Fibroblast of peridontal ligament (primary cell): Measurements from ENCODE around the gene OPRL1.

Source experiments
- DNase-seq: peaks from one replicate; pipeline ENCODE4 v3.0.0-alpha.2; 2010; ENCODE audit errors: extremely low read depth

Gene OPRL1

DNA sequence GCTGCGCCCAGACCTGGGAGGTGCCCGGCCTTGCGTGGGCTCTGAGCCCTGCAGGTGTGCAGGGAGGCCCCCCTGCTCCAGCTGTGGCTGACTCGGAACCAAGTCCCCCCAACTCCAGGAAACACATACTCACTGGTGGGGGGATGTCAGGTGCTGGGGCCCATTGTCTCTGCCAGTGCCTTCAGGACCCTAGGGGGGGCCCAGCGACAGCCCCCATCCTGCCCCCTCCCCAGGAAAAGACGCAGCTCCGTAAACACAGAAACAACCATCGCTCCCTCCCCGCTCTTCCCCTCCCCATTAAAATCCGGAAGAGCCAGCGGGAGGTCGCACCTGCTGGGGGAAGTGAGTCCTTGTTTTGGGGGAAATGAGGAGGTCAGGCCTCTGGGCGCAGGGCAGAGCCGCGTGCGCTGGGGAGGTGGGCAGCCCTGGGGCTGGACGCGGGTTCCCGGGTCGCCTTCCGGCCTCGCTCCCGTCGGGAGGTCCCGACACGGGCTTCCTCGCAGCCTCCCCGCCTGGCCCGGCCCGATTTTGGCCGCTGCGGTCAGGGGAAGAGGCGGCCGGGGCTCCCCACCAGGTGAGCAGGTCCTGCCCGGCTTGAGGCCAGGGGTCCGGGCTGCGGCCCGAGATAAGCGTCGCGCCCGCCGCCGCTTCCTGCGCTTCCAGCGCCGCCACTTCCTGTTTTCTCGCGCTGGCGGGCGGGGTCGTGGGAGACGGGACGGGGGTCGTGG, 37.7 kb upstream of the OPRL1 start:
- DNase-seq, result no peak

DNA sequence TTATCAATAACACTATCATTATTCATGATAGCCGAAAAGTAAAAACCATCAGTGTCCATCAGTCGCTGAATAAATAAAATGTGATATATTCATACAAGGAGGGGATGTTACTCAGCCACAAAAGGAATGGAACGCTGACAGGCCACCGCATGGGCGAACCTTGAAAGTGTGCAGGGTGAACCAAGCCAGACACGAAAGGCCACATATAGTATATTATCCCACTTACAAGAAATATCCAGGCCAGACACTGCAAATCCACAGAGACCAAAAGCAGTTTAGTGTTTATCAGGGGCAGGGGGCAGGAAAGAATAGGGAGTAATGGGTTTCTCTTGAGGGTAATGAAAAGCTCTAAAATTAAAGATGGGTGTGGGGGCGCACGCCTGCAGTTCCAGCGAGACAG, 36.1 kb upstream of the OPRL1 start:
- DNase-seq, result no peak

DNA sequence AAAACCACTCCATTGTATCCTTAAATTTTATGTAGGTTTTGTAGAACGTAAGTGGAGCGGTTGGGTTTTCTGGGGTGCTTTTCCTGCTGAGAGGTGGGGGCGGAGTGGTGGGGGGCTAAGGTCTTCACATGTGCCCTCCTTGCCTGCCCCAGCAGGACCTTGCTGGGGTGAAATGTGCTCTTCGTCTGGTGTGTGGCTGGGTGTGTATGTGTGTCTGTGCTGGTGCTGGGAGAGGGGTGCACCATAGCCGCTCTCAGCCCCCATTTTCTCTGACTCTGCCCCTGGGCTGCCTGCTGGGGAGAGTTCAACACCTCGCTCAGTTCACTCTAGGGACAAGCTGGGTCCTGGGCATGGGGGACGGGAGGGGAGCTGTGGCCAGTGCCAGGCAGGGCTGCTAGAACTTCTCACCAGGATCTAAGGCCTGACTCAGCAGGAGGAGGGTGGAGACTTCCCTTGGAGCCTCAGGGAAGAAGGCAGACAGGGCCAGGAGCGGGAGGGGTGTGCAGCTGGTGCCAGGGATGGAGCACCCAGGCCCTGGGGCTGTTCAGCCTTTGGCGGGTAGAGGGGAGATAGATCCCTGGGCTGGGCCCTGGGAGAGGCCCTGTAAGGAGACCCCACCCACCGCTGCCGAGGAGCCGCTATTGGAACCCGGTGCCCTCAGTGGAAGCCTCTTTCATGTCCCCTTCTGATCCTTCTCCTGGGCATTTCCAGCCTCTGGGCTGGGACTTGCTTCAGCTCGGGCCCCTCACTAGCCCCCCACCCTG, 35.2 kb upstream of the OPRL1 start:
- peak; percentile 45 for DNase-seq

DNA sequence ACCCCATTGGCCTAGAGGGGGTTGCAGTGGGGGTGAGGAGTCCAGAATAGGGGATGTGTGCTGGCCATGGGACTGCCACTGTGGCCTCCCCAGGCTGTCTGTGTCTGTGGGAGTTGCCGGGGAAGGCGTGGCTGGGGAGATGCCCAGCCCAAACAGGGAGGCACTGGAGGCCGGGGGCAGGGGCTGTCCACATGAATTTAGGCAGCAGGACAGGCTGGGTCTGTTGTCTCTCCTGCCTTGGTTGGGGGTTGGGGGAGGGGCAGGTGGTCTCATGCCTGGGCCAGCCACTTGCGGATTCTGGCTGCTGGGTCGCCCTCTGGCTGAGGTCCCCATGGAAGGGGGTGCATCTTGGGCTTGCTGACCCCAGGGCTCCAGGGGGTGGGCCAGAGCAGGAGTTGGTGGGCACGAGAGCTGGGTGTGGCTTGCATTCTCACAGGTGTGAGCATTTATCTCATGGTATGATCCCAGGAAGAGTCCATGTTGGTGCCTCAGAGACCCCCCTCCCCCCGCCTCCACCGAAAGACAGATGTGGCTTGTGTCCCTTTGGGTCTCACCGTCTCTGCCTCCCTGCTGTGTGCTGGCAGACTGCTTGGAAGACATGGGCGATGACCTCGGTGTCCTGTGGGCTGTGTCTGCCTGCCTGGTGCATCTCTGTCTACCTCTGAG, 34.4 kb upstream of the OPRL1 start:
- no peak for DNase-seq

DNA sequence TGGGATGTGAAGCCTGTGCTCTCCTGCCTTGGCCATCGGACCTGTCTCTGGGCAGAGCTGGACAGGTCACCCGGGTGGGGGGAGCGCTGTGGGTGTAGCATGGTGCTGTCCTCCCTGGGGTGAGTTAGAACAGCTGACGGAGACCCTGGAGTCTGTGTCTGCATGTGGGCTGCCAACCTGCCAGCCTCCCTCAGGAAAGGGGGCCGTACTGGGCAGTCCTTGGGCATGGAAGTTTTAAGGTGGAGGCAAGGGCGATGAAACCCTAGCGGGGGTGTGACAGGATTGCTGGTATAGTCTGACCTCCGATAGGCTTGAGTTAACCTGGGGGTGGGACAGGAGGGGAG, 32.9 kb upstream of the OPRL1 start:
- no peak for DNase-seq

DNA sequence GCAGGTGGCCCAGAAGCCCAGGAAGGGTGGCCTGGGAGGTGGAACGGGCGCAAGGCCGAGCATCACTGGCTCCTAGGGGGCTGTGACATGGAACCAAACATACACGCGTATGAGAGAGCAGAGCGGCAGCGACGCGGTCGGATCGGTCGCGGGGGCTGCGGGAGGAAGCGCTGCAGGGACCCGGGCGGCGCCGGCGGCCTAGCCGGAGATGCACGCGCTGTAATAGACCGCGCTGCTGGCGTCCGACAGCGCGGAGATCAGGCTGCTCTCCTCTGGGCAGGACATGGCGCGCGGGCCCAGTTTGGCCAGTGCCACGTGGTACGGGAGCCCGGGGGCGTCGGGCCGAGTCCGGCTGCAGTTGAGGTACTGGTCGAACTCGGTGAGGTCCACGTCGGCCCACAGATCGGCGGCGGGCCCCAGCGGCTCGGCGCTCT, 31.9 kb upstream of the OPRL1 start:
- no peak for DNase-seq

DNA sequence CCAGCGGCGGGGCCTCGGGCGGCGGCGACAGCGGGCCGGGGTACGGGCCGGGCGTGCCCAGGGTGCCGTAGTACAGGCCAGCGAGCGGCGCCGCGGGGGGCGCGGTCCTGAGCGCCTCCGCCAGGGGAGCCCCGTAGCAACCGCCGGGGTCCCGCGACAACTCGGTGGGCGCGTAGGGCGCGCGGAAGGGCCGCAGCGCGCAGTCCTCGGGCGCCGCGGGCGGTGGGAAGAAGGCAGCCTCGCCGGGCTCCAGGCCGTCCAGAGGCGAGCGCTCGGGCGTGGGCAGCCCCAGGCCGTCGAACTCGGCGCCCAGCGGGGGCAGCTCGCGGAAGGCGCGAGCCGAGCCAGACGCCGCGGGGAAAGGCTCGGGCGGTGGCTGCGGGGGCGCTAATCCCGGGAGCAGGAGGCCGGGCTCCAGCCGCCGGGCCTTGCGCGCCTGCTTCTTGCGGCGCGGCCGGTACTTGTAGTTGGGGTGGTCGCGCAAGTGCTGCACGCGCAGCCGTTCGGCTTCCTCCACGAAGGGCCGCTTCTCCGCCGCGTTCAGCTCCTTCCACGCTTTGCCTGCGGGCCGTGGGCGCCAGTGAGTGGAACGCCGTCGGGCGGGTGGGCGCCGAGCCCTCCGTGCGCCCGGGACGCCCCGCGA, 31.4 kb upstream of the OPRL1 start:
- no peak for DNase-seq

DNA sequence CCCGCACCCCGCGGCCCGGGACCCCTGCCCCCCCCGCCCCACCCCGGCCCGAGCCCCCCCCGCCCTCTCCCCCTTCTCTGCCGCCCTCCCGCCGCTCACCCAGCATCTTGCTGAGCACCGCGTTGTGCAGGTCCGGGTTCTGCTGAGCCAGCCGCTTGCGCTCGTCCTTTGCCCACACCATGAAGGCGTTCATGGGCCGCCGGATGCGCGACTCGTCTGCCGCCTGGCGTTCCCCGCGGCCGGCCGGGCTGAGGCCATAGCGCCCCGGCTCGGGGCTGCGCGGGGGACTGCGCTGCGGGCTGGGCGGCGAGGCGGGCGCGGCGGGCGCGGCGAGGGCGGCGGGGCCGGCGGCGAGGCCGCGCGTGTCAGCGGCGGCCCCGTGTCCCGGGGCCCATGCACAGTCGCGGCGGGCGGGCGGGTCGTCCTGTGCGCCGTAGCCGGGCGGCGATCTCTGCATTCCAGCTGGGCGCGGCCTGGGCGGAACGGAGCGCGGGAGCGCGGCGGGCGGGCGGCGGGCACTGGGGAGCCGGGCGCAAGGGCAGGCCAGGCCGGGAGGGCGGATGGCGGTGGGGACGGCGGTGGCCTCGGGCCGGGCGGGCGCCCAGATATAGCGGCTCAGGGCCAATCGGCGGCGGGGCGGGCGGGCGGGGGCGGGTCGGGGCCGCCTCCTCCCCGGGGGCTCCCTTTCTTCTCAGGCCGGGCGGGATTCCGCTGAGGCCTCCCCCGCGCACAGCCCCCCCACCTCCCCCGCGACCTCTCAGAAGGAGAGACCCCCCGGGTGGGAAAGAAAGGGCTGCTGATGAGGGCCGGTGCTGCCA, 30.6 kb upstream of the OPRL1 start, which contains the start of gene SOX18:
SOX18 (minus strand) TSS at position 580 of the 818 bp plus-strand sequence; CDS start at position 457, 123 bp downstream.
- no peak for DNase-seq

DNA sequence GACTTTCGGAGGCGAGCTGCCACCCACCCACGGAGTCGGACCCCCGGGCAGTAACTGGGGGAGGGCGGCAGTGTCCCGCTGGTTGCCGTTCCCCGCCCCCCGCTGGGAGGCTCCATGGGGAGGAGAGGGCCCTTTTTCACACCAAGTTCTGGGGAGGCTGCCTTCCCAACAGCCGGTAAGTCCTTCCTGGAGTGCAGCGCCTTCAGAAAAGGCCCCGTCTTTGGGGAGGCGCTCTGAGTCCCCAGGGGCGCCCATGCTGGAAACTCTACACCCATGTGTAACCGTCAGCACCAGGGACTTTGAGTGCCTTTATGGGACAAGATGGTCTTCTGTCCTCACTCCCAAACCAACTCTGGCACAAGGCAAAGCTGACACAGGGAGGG, 30.0 kb upstream of the OPRL1 start:
- no peak for DNase-seq

DNA sequence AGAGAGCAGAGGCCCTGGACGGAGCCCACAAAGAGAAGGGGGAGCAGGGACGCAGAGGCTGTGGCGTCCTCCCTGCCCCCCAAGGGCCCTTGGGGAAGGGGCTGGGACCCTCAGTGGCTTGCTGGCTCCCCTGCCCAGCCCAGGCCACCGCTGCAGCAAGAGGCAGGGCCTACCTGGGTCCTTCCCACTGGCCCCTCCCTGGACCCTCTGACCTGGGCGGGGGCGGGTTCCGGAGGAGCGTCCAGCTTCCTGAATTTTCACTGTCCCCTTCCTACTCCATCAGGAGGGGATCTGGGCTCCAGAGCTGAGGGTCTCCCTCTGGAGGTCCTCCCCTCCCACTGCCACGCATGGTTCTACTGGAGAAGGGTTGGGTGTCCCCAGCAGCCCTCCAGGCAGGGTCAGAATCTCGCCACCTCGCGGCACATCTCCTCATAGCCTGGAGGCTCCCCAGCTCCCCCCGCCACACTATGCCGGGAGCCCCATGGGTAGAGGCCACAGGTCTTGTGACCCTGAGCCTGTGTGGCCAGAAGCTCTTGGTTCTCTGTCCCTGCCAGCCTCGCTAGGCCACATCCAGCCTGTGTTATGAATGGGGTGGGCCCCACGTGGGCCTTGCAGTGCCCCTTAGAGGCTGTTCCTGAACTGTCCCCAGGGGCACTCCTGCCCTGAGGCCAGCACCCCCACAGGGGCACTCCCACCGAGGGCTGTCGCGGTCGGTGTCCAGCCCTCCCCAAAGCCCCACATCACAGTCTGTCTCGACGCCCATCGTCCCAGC, 29.4 kb upstream of the OPRL1 start:
- no peak for DNase-seq

DNA sequence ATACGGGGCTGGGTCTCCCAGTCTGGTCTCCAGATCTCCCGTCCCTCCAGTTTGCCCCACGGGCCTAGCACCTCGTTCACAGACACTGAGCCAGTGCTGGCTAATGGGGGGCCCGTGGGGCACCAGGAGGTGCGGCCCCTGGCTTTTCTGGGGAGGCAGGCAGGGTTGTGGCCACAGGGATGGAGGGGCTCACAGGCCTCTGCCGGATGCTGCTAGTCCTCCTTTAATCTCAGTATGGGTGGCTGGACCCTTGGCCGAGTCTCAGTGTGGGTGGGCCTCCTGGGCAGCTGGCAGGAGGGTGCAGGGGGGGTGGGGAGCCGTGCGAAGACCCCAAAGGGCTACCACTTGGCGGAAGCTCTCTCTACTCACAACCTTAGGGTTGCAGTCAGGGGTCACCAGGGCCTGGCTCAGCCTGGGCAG, 28.8 kb upstream of the OPRL1 start:
- no peak for DNase-seq

DNA sequence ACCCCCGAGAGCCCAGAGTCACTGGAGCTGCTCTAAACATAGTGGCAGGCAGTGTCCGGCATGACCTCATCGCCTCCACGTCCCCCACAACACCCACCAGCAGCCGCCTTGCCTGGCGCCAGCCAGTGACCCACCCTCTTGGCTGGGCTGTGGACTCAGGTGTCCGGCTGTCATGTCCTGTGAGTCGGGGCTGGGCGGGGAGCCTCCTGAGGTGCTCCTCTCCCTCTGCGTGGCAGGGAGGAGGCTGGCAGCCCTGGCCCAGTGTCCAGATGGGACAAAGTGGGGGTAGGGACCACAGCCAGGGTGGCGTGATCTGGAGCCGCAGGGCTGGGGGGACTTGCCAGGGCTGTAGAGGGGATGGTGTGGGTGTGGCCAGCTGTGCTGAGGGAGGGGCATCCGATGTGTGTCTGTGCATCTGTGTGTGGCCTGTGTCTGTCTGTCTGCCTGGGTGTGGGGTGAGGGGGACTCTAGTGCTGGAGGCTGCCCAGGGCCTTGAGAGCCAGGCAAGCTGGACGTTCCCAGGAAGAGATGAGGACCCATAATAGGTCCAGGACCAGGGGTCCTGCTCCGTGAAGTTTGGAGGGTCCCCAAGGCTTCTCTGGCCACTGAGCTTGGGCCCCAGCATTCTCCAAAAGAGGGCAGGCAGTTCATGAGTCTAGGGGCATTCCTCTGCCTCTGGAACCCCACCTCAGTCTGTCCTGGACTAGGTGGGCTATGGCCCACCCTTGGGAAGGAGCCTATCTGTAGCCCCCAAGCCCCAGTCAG, 28.1 kb upstream of the OPRL1 start:
- DNase-seq, result no peak

DNA sequence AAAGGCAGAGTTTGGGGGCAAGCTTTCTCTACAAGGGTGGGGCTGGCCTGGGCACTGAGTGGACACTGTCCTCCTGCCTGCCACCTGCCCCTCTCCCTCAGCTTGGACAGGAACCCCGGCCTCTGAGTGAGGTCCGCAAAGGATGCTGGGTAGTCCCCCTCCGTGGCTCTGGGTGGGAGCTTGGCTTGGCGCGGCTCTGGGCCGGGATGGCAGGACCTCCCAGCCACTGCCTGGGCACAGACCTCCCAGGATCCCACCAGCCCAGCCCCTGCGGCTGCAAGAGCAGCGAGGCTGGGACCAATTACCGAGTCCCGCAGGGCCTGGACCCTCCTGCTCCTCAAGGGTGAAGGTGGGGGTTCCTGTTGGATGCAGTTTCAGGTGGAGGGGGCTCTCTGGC, 27.6 kb upstream of the OPRL1 start:
- DNase-seq, result no peak

DNA sequence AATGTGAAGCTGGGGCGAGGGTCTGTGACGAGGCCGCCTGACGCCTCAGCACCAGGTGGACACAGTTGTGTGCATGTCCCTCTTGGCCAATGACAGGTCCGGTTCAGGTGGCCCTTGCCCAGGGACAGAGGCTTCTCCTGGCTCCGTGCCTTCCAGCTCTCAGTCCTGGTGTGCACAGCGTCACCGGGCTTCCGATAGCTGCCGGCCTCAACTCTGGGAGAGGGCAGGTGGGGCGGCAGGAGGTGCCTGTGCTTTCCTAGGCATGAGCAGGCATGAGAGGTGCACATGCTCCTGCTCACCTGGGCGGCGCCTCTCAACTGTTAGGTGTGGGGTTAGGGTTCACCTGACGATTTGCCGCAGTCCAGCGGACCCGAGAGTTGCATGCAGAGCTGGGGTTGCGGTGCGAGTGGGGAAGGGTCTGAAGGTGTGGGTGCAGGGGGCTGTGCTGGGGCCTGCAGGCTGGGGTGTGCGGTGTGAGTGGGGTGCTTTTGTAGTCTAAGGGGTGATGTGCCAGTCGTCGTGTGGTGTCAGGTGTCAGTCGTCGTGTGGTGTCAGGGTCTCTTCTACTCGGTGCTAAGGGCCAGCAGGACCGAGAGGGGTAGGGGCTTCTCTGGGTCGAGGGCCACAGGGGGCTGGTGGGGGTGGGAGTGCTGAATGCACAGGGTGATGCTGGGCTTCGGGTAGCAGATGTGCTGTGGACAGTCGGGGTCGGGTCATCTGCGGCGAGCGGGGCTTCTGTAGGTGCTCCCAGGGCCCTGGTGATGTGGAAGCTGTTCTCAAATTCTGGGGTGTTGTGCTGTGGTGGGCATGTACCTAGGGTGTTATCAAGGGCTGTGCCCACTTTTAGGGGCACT, 26.7 kb upstream of the OPRL1 start:
- no peak for DNase-seq

DNA sequence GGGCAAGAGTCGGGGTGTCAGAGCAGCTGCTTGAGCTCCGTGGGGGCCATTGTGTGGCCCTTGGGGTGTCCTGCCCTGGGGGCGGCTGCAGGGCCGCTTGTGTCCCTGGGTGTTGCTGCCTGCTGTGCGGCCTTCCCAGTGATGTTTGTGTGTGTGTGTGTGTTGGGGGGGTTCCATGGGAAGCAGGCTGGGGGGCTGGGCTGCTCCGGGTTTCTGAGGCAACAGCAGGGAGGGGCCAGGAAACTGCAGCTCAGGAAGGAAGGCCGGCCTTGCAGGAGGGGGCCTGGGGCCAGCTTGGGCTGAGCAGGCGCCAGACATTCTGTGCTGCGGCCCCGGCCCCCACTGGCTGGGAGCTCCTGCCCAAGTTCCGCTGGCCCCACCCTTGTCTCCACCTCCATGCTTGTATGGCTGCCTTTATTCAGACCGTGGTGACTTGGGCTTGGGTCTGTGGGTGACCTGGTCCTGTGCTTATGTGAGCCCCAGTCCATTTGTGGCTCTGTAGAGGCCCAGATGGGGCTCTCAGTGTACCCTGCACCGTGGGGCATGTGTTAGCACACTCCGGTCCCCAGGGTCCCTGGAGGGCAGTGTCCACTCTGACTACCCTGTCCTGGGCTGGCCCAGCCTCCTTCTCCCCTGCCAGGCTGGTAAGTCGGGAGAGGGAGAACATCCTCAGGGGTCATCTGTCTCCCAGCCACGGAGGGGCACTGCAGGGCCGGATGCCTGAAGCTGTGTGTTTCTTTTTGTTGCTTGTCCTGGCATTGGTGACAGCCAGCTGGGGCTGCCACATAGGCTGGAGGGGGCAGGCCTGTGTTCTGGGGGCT, 25.8 kb upstream of the OPRL1 start:
- no peak for DNase-seq

DNA sequence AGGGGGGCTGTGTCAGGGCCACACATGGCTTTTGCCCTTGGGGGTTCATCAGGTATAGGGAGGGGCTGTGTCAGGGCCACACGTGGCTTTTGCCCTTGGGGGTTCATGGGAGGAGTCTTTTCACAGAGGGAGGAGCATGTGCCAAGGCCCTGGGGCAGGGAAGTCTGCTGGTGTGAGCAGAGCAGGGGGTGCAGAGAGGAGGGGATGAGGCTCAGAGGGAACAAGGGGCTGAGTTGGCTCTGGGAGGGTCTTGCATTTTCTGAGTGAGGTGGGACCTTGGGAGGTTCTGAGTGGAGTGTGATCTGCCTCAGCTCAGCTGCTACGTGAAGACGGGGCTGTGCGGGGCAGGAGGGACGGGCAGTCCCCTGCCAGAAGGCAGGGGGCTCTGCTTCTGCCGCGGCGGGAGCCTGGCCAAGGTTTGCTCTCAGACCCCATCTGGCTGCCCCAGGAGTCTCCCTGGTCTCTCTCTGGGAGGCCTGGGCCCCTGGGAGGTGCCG, 24.4 kb upstream of the OPRL1 start:
- no peak for DNase-seq

DNA sequence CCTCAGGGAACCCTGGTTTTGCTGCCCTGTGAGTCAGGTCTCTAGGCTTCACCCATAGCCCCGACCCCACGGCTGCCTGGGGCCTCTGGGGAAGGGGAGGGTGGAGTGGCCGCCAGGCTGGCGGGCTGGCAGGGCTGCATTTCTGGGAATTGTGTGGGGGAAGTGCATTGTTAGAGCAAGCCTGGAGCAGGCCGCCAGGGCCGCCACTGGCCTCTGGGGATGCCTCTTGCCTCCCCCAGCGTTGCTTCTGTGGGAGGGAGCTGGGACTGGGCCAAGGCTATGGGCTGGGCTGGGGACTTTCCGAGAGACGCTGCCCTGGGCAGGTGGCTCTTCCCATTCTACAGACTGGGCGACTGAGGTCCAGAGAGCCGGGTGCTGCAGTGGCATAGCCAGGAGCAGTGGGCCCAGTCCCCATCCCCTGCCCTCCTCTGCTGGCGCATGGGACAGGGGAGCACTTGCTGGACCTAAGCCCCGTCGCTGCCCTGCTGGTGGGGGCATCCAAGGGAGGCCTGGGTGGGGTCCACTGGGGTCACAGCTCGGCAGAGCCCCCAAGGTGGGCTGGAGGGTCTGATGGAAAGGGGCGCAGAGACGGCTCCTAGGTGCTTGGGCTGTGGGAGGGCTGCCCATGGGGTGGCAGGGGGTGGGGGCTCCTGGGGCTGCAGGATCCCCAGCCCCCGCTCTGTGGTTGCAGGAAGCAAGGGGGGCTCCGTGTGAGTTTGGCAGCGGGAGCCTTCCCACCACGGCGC, 23.8 kb upstream of the OPRL1 start:
- no peak for DNase-seq

DNA sequence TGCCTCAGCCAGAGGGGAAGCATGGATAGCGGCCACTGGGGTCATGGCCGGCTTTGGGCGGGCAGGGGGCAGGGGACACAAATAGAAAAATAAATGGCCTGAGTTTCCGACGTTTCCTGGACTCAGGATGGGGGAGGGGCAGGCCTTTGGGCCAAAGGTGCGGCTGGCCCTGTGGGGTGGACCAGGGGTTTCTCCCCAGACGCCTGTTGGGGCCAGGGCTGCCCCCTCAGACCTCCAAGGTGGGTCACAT, 23.3 kb upstream of the OPRL1 start:
- DNase-seq, result no peak
